GM21529 (cell line): Measurements from ENCODE around the gene CAB39L.
"Not testable (repeated sequence)": the region's sequence is repeated elsewhere in the genome, so short reads cannot be mapped to it uniquely, and the experiment has no call there.

ENCODE experiments used
- ATAC-seq: cut with Tn5 transposase; IDR thresholded peaks from one replicate; pipeline ENCODE4 v1.9.1; 2021; ENCODE audit not compliant: unreplicated experiment

CAB39L gene

GRCh38 chr13:49348751-49349150 lies 95.1 kb downstream of the CAB39L start:
- ATAC-seq = no peak

DNA sequence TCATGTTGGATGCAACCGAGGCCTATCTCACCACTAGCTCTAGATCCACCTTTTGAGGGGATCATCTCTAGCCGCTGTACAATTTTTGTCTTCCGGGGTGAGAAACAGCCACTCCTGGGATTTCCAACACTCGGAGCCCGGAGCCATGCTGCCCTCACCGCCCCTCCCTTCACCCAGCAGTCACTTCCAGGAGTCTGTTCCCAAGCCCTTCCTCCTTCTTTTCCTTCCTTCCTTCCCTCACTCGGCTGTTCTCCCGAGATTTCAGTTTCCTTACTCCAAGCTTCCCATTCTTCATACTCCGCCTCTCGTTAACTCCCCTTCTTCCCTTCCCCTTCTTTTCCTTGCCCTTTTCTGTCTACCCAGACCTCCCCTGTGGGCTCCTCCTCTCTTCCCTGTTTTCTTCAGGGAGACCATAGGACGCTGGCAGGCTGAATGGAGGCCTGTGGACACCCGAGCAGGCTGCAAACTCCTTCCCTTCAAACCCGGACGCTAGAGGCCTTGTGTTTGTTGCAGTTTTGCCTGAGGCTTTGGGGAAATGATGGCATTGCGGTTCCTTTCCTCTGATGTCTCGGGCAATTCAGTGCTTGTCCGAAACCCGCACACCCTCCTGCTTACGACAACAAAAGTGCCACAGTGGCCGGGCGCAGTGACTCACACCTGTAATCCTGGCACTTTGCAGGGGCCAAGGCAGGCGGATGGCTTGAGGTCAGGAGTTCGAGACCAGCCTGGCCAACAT lies 96.0 kb downstream of the CAB39L start:
- ATAC-seq = no peak

DNA sequence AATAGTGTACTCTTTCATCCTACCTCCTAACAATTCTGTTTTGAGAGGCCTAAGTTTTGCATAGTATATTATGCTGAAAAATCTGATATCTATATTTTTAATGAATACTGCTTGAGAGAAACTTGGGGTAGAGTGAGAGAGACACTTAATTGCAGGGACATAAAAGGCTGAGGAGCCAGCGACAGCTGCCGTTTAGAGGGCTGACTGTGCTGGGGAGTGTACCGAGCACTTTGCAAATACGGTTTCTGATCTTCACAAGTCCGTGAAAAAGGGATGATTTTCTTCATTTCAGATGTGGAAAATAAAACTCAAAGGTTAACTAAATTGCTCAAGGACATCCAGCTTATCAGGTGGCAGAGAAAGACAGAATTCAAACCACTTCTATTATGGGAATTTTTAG lies 97.4 kb downstream of the CAB39L start:
- ATAC-seq = no peak

DNA sequence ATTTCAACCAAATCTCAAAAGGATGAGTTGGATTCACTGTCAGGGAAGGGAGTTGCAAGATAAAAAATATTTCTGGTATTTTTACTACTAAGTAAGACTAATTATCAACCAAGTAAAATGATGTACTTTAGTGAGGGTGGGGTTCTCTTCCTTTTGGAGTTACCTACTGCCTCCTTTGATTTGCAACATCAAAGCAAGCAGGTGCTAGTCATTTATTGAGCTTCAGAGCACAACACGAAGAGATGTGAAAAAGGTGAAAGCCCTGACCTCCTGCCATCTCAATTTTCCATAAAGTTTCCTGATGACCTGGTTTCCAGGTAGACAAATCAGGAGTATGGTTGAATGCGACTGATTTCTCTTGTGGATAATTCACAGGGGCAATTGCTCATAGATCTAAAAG lies 100.1 kb downstream of the CAB39L start:
- no peak for ATAC-seq

GRCh38 chr13:49343255-49343654 lies 100.6 kb downstream of the CAB39L start:
- no peak for ATAC-seq

- no peak for ATAC-seq
Measured at GRCh38 chr13:49342454-49342853, 101.4 kb downstream of the CAB39L start.

- no peak for ATAC-seq
Measured at GRCh38 chr13:49341941-49342340, 101.9 kb downstream of the CAB39L start.

DNA sequence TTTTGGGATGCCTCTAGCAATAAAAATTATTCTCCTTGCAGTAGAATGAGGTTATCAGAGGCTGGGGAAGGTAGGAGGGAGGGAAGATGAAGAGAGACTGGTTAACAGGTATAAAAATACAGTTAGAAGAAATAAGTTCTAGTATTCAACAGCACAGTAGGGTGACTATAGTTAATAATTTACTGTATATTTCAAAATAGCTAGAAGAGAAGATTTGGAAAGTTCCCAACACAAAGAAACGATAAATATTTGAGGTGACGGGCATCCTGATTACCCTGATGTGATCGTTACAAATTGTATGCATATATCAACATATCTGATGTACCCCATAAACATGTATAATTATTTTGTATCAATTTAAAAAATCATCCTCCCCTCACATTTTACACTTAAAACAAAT lies 102.3 kb downstream of the CAB39L start:
- no peak for ATAC-seq

GRCh38 chr13:49340161-49340560 lies 103.7 kb downstream of the CAB39L start:
- no peak for ATAC-seq

- no peak for ATAC-seq
Measured at GRCh38 chr13:49336655-49337054, 107.2 kb downstream of the CAB39L start.

DNA sequence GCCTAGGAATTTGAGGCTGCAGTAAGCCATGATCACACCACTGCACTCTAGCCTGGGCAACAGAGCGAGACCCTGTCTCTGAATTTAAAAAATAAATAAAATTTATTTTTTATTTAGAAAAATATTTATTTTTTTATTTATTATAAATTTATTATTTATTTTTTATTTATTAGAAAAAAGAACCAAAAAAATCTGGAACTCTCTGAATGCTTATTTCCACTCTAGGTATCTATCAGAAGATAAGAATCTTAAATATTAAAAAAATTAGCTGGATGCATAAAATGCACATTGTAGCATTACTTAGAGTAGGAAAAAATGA lies 113.4 kb downstream of the CAB39L start:
- ATAC-seq = no peak

- ATAC-seq = no peak
Measured at GRCh38 chr13:49329831-49330545, 113.9 kb downstream of the CAB39L start.

GRCh38 chr13:49327145-49327544 lies 116.7 kb downstream of the CAB39L start:
- ATAC-seq = not testable (repeated sequence)

- ATAC-seq = no peak
Measured at GRCh38 chr13:49326222-49326917, 117.5 kb downstream of the CAB39L start.

GRCh38 chr13:49323344-49323743 lies 120.5 kb downstream of the CAB39L start:
- ATAC-seq = no peak

GRCh38 chr13:49322702-49323101 lies 121.2 kb downstream of the CAB39L start:
- ATAC-seq = no peak

- ATAC-seq = no peak
Measured at GRCh38 chr13:49320975-49321374, 122.9 kb downstream of the CAB39L start.

- ATAC-seq = no peak
Measured at GRCh38 chr13:49319951-49320350, 123.9 kb downstream of the CAB39L start.

DNA sequence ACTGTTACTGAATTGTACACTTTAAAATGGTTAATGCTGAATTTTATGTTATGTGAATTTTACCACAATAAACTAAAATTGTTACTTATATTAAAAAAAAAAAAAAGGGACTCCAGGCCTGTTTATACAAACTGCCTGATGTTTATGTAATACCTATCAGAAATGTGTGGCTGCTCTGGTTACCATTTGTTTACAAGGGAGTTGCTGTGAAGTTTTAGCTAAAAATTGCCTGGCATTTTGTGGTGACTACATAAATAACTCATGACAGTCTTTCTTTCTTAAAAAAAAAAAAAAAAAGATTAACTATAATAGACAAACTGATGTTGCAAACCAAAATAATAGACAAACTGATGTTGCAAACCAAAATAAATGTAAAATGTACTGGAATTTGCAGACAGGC lies 124.3 kb downstream of the CAB39L start:
- ATAC-seq = no peak

- no peak for ATAC-seq
Measured at GRCh38 chr13:49315756-49316482, 127.9 kb downstream of the CAB39L start.

GRCh38 chr13:49315036-49315565 lies 128.8 kb downstream of the CAB39L start:
- ATAC-seq = no peak
